GM12864 (cell line): ENCODE measurements around the gene TRAPPC3.
A peak's percentile ranks its signal among the peaks of the same experiment; 100 is the strongest.

ENCODE experiments used
- DNase-seq: peaks from one replicate; pipeline ENCODE4 v3.0.0-alpha.2; 2011; ENCODE audit warnings: low read depth
- H3K4me3 ChIP-seq: 2 replicates; pipeline ENCODE4 v1.5.1; 2011; ENCODE audit warnings: mild to moderate bottlenecking, low read depth, low read length, control low read depth
- CTCF ChIP-seq: IDR thresholded peaks from 2 replicates; pipeline ENCODE4 v1.5.1; 2011; ENCODE audit warnings: low read depth, mild to moderate bottlenecking, moderate library complexity, low read length, control low read depth, inconsistent platforms; ENCODE audit errors: missing control alignments

TRAPPC3 gene

GRCh38 chr1:36092798-36093185, 56.5 kb downstream of the TRAPPC3 start:
- no peak for TF ChIP-seq CTCF
- no peak overlapping the region for H3K4me3 ChIP-seq
- DNase-seq: no peak

- no peak for DNase-seq
- H3K4me3 ChIP-seq: no peak overlapping the region
- no peak for TF ChIP-seq CTCF
Measured at GRCh38 chr1:36092166-36092797, 57.0 kb downstream of the TRAPPC3 start.

GRCh38 chr1:36091698-36092097, 57.6 kb downstream of the TRAPPC3 start:
- DNase-seq: no peak
- TF ChIP-seq CTCF: no peak

GRCh38 chr1:36091141-36091540, 58.1 kb downstream of the TRAPPC3 start:
- DNase-seq: no peak
- no peak for TF ChIP-seq CTCF
- H3K4me3 ChIP-seq: no peak overlapping the region

More at GRCh38 chr1:36091698-36092097, 57.6 kb downstream of the TRAPPC3 start:
- no peak overlapping the region for H3K4me3 ChIP-seq

GRCh38 chr1:36089393-36090121, 59.7 kb downstream of the TRAPPC3 start:
- DNase-seq: peak; percentile 27
- no peak for TF ChIP-seq CTCF

GRCh38 chr1:36088577-36089392, 60.5 kb downstream of the TRAPPC3 start, which contains the start of gene ADPRS:
ADPRS (plus strand) TSS chr1:36088892; CDS start chr1:36088905, 13 bp downstream.
- peak; percentile 75 for DNase-seq
- peak; percentile 99 for TF ChIP-seq CTCF
- H3K4me3 ChIP-seq: peak within 1 kb of the TSS; percentile 77

More at GRCh38 chr1:36089393-36090121, 59.7 kb downstream of the TRAPPC3 start:
- peak overlapping the region; percentile 77 for H3K4me3 ChIP-seq
